Measurements from ENCODE around the gene RTKN2. TPM values are rescaled to one million over a fixed set of nuclear protein-coding genes. Genes with fewer than 3 reads are reported as not detected.

RTKN2 gene
- total RNA-seq, 1 experiment from 2014 or later = 14.4 TPM

DNA sequence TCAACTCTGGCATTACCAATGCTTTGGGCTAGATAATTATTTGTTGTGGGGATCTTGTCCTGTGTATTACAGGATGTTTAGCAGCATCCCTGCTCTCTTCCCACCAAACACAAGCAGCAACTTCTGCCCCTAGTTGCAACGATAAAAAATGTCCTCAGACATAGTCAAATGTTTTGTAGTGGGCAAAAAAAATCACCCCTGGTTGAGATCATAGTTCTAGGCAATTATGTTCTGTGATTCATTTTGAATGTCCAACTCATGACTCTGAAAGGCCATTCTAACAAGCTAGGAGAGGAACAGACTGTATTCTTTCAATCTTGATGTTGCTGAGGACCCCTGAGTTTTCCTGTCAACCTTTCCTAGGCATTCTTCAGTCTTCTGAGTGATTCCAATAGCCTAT is 79.5 kb downstream of the RTKN2 start:
- Mint-ChIP-seq H3K4me3 (no peak overlapping the region), H3K9me3 (no peaks in the 10 kb centered on the region), H3K36me3 (ENCODE audit: insufficient read depth in 1 of 3, low read depth in 3 of 3) (peaks cover 0 to 5% (median 2%) of the 10 kb centered on the region in 3 experiments; a peak in 3 of 7 replicates), H3K27ac (no peak overlapping the region), H3K27me3 (ENCODE audit: low read depth) (no peaks in the 10 kb centered on the region), H3K4me1 (peaks cover 11 to 17% of the 10 kb centered on the region in 2 experiments)
- Histone ChIP-seq H3K23ac (ENCODE audit: insufficient read length, low read depth, low read length) (no peak overlapping the region), H3K14ac (ENCODE audit: insufficient read depth, low read length) (no peak overlapping the region), H3K9ac (ENCODE audit: extremely low read depth, insufficient read length, low read length) (no peak overlapping the region), H2BK15ac (ENCODE audit: low read depth, low read length) (no peak overlapping the region), H2BK20ac (ENCODE audit: low read depth, low read length, poor library complexity, severe bottlenecking) (no peak overlapping the region), H3K27ac (ENCODE audit: insufficient read length, low read depth, low read length) (no peak overlapping the region), H3T11ph (ENCODE audit: low read length) (no peak overlapping the region), H3K79me1 (ENCODE audit: insufficient read depth, low read depth, low read length, poor library complexity, severe bottlenecking) (no peaks in the 10 kb centered on the region), H3K18ac (ENCODE audit: insufficient read length, low read depth, low read length) (no peak overlapping the region), H2AK5ac (ENCODE audit: insufficient read length, low read length) (no peak overlapping the region), H3K56ac (ENCODE audit: insufficient read length, low read depth, low read length) (no peak overlapping the region), H3K4me1 (ENCODE audit: insufficient read depth, low read length) (no peaks in the 10 kb centered on the region), H3K27me3 (ENCODE audit: insufficient read depth, low read length) (no peaks in the 10 kb centered on the region), H2AFZ (ENCODE audit: low read length) (no peak overlapping the region), H3K23me2 (ENCODE audit: insufficient read length, low read depth, low read length, poor library complexity, severe bottlenecking) (no peaks in the 10 kb centered on the region), H3K4ac (ENCODE audit: low read depth, low read length) (no peak overlapping the region), H3K4me2 (ENCODE audit: insufficient read depth, insufficient read length, low read length) (no peak overlapping the region), H2BK120ac (ENCODE audit: low read depth, low read length, poor library complexity, severe bottlenecking) (no peak overlapping the region), H4K8ac (replicated peaks; ENCODE audit: insufficient read length, low read depth, low read length) (no peak overlapping the region), H3K9me3 (ENCODE audit: control insufficient read depth, low read depth, low read length) (no peaks in the 10 kb centered on the region), H3K79me2 (ENCODE audit: insufficient read depth, low read length) (no peaks in the 10 kb centered on the region), H4K91ac (ENCODE audit: insufficient read length, low read depth, low read length) (no peak overlapping the region), H4K20me1 (ENCODE audit: control insufficient read depth, insufficient read depth, insufficient read length) (no peaks in the 10 kb centered on the region), H2BK12ac (ENCODE audit: insufficient read length, low read depth, low read length) (no peak overlapping the region), H2BK5ac (ENCODE audit: insufficient read length, low read length) (no peak overlapping the region), H4K5ac (ENCODE audit: insufficient read length, low read depth, low read length) (no peak overlapping the region)
- no CpG with 5 or more reads among the region's 1 CpG for WGBS (ENCODE audit: extremely low coverage, insufficient read length, low lambda C conversion rate)
- TF ChIP-seq, protein P1, sequence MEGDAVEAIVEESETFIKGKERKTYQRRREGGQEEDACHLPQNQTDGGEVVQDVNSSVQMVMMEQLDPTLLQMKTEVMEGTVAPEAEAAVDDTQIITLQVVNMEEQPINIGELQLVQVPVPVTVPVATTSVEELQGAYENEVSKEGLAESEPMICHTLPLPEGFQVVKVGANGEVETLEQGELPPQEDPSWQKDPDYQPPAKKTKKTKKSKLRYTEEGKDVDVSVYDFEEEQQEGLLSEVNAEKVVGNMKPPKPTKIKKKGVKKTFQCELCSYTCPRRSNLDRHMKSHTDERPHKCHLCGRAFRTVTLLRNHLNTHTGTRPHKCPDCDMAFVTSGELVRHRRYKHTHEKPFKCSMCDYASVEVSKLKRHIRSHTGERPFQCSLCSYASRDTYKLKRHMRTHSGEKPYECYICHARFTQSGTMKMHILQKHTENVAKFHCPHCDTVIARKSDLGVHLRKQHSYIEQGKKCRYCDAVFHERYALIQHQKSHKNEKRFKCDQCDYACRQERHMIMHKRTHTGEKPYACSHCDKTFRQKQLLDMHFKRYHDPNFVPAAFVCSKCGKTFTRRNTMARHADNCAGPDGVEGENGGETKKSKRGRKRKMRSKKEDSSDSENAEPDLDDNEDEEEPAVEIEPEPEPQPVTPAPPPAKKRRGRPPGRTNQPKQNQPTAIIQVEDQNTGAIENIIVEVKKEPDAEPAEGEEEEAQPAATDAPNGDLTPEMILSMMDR (conservative IDR thresholded peaks at IDR 0.05) = no peak
- DNase-seq = no peak

Measured in H9 (cell line).